Amniotic stem cell (primary cell): ENCODE results near the gene CTNNAL1.
"Not testable (repeated sequence)": the region's sequence is repeated elsewhere in the genome, so short reads cannot be mapped to it uniquely, and the experiment has no call there.

Experiments
- DNase-seq: peaks from one replicate; lab custom pipeline; 2025; lab: John Stamatoyannopoulos, UW

The CTNNAL1 gene

GRCh38 chr9:108983885-108984284 lies 29.4 kb downstream of the CTNNAL1 start:
- DNase-seq = no peak

GRCh38 chr9:108980893-108981292 lies 32.4 kb downstream of the CTNNAL1 start:
- no peak for DNase-seq

GRCh38 chr9:108978205-108978604 lies 35.1 kb downstream of the CTNNAL1 start:
- no peak for DNase-seq

GRCh38 chr9:108973895-108974294 lies 39.4 kb downstream of the CTNNAL1 start:
- no peak for DNase-seq

GRCh38 chr9:108972626-108973209 lies 40.6 kb downstream of the CTNNAL1 start:
- DNase-seq = no peak

- no peak for DNase-seq
Observed at GRCh38 chr9:108972186-108972585, 41.1 kb downstream of the CTNNAL1 start.

- not testable (repeated sequence) for DNase-seq
Observed at GRCh38 chr9:108971392-108971791, 41.9 kb downstream of the CTNNAL1 start.

GRCh38 chr9:108967916-108968315 lies 45.4 kb downstream of the CTNNAL1 start:
- no peak for DNase-seq

GRCh38 chr9:108963459-108964143 lies 49.7 kb downstream of the CTNNAL1 start:
- DNase-seq = no peak

- no peak for DNase-seq
Observed at GRCh38 chr9:108961151-108961550, 52.1 kb downstream of the CTNNAL1 start.

- no peak for DNase-seq
Observed at GRCh38 chr9:108960331-108960730, 53.0 kb downstream of the CTNNAL1 start.

- no peak for DNase-seq
Observed at GRCh38 chr9:108956631-108957026, 56.7 kb downstream of the CTNNAL1 start.

- no peak for DNase-seq
Observed at GRCh38 chr9:108956022-108956630, 57.2 kb downstream of the CTNNAL1 start.

- peak; percentile 19 for DNase-seq
Observed at GRCh38 chr9:108953983-108954574, 59.2 kb downstream of the CTNNAL1 start.

- DNase-seq = no peak
Observed at GRCh38 chr9:108951578-108951977, 61.7 kb downstream of the CTNNAL1 start.

GRCh38 chr9:108950168-108950567 lies 63.1 kb downstream of the CTNNAL1 start:
- no peak for DNase-seq

- no peak for DNase-seq
Observed at GRCh38 chr9:108939975-108940374, 73.3 kb downstream of the CTNNAL1 start.

- no peak for DNase-seq
Observed at GRCh38 chr9:108937561-108938305, 75.6 kb downstream of the CTNNAL1 start.

GRCh38 chr9:108934323-108934893 lies 78.9 kb downstream of the CTNNAL1 start, which contains the start of gene ABITRAM:
Gene ABITRAM (plus strand): TSS chr9:108934400. CDS start chr9:108934487, 87 bp downstream.
- peak; percentile 70 for DNase-seq

GRCh38 chr9:108933718-108934322 lies 79.5 kb downstream of the CTNNAL1 start, which contains the start of gene ELP1:
Gene ELP1 (minus strand): TSS chr9:108934124. CDS start chr9:108931146, 2,978 bp downstream.
- DNase-seq = peak; percentile 89

GRCh38 chr9:108933231-108933717 lies 80.0 kb downstream of the CTNNAL1 start:
- DNase-seq = peak; percentile 1
